ENCODE data around the gene DLGAP3. TPM values are rescaled to one million over a fixed set of nuclear protein-coding genes. Genes with fewer than 3 reads are reported as not detected.
A peak's percentile ranks its signal among the peaks of the same experiment; 100 is the strongest.

DLGAP3 gene
- total and polyA plus RNA-seq, 2 donors (not counting 3 experiments of a cell fraction or from before 2014, with no cell fraction given): 0.04 to 0.20 TPM

DNA sequence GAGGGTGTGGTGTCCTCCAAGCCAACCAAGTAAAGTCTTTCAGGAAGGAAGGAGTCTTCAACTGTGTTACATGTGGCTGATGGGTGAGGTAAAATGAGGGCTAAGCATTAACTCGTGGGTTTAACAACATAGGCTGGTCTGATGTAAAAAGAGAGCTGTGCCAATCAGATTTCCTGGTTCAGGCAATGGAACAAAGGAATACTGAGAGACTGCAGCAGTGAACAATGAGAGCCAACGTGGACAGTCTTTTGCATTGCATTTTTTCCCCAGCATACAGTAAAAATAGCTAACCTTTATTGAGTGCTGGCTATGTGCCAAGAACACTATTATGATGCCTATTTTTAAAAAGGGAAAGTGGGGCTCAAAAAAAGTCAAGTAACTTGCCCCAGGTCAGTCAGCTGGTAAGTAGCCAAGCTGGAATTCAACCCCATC is 31.1 kb downstream of the DLGAP3 start:
- Histone ChIP-seq H3K9ac (replicated peaks; ENCODE audit: extremely low read depth, insufficient read depth, low read length) (no peak overlapping the region), H3K9me3 (replicated peaks; ENCODE audit: control insufficient read depth, insufficient read depth, low read length) (no peaks in the 10 kb centered on the region), H2AFZ (ENCODE audit: low read depth, low read length) (no peak overlapping the region), H3K79me2 (ENCODE audit: control insufficient read depth, insufficient read depth, low read length) (no peaks in the 10 kb centered on the region), H3K27ac (ENCODE audit: insufficient read depth, low read depth, low read length) (no peak overlapping the region), H3K4me3 (replicated peaks in 1 of 3; ENCODE audit: insufficient read depth in 1 of 3, low read depth in 1 of 3, low read length in 3 of 3) (no peak overlapping the region), H3K36me3 (ENCODE audit: control insufficient read depth in 2 of 2, extremely low read depth in 1 of 2, insufficient read depth in 2 of 2, low read length in 2 of 2) (no peaks in the 10 kb centered on the region), H3K27me3 (ENCODE audit: control insufficient read depth in 2 of 2, insufficient read depth in 2 of 2, low read length in 2 of 2) (no peaks in the 10 kb centered on the region), H4K20me1 (replicated peaks; ENCODE audit: control insufficient read depth, extremely low read depth, insufficient read depth, low read length) (no peaks in the 10 kb centered on the region), H3K4me2 (ENCODE audit: insufficient read depth, low read length) (no peak overlapping the region), H3K4me1 (ENCODE audit: control insufficient read depth, extremely low read depth, insufficient read depth, low read length) (no peaks in the 10 kb centered on the region), H3K9me1 (replicated peaks; ENCODE audit: control insufficient read depth, extremely low read depth, insufficient read depth, low read length) (no peaks in the 10 kb centered on the region)
- intact Hi-C loops (cut with micrococcal nuclease) (no loop called here), dilution Hi-C loops (cut with MboI; ENCODE audit: extremely low pct_ligation_motif_present, low sequenced_read_pairs) (no loop called here)
- TF ChIP-seq POLR2AphosphoS5 (IDR thresholded peaks at IDR 0.05; ENCODE audit: insufficient read depth, low read depth, low read length): no peak
- TF ChIP-seq, protein P1, sequence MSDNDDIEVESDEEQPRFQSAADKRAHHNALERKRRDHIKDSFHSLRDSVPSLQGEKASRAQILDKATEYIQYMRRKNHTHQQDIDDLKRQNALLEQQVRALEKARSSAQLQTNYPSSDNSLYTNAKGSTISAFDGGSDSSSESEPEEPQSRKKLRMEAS (IDR thresholded peaks at IDR 0.05; ENCODE audit: insufficient read depth, insufficient read length): no peak
- no peak for TF ChIP-seq EZH2 (IDR thresholded peaks at IDR 0.05; ENCODE audit: borderline replicate concordance, low read depth, low read length, severe bottlenecking)
- TF ChIP-seq, protein P2, sequence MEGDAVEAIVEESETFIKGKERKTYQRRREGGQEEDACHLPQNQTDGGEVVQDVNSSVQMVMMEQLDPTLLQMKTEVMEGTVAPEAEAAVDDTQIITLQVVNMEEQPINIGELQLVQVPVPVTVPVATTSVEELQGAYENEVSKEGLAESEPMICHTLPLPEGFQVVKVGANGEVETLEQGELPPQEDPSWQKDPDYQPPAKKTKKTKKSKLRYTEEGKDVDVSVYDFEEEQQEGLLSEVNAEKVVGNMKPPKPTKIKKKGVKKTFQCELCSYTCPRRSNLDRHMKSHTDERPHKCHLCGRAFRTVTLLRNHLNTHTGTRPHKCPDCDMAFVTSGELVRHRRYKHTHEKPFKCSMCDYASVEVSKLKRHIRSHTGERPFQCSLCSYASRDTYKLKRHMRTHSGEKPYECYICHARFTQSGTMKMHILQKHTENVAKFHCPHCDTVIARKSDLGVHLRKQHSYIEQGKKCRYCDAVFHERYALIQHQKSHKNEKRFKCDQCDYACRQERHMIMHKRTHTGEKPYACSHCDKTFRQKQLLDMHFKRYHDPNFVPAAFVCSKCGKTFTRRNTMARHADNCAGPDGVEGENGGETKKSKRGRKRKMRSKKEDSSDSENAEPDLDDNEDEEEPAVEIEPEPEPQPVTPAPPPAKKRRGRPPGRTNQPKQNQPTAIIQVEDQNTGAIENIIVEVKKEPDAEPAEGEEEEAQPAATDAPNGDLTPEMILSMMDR (IDR thresholded peaks at IDR 0.05; ENCODE audit: extremely low read depth in 1 of 2, insufficient read depth in 1 of 2, low read depth in 1 of 2, low read length in 2 of 2): no peak
- no peak for TF ChIP-seq JUN (IDR thresholded peaks at IDR 0.05; ENCODE audit: borderline replicate concordance, insufficient read depth, insufficient read length, low read depth)
- ChIA-PET CTCF (interaction anchor here (0.7 kb wide), 1 partner anchor 215 kb away, joined by 3 read pairs; no protein-coding TSS in a partner anchor), POLR2A (no interaction called here)
- FAIRE-seq (no peak), DNase-seq (ENCODE audit: low read depth, low spot score) (peak; percentile 46)
- no TSS peak for BruUV-seq (replicated peaks)
